K562 (cell line): ENCODE results near the gene MYBL2. TPM values are rescaled to one million over a fixed set of nuclear protein-coding genes. Genes with fewer than 3 reads are reported as not detected.

Experiments
- AFF4 ChIP-seq: sonication (generic); formaldehyde crosslinking; IDR thresholded peaks from 2 replicates; pipeline ENCODE4 v1.8.0; 2023; ENCODE audit warnings: mild to moderate bottlenecking, missing genetic modification reagents
- E2F6 ChIP-seq, 2 experiments: IDR thresholded peaks; 2 replicates each; pipeline ENCODE4 v1.6.1; 2011; ENCODE audit warnings: borderline replicate concordance in 1 of 2, control low read depth in 1 of 2, low read depth in 1 of 2, low read length in 1 of 2, mild to moderate bottlenecking in 1 of 2, mixed read lengths in 1 of 2, moderate library complexity in 1 of 2; ENCODE audit not compliant: insufficient read depth in 1 of 2, insufficient read length in 1 of 2, poor library complexity in 1 of 2, severe bottlenecking in 1 of 2; ENCODE audit errors: extremely low read depth in 1 of 2
- FOXP4 ChIP-seq: sonication (generic); formaldehyde crosslinking; IDR thresholded peaks from 2 replicates; pipeline ENCODE4 v1.8.0; 2022; ENCODE audit warnings: mild to moderate bottlenecking, missing genetic modification reagents, borderline replicate concordance
- IFI16 ChIP-seq: fragments of 250-450 bp; sonication (Bioruptor Pico); IDR thresholded peaks from 2 replicates; pipeline ENCODE4 v2.1.2; 2022; ENCODE audit warnings: mild to moderate bottlenecking, inconsistent platforms
- KDM5B ChIP-seq: fragments of 200-600 bp; sonication (generic); IDR thresholded peaks from 2 replicates; pipeline ENCODE4 v1.6.1; 2012; ENCODE audit warnings: low read depth, mild to moderate bottlenecking, moderate library complexity, low read length, control low read depth, inconsistent platforms; ENCODE audit not compliant: insufficient replicate concordance
- MNT ChIP-seq, 2 experiments: fragments of 450-650 bp; conservative IDR thresholded peaks; 2 replicates each; pipeline ENCODE4 v1.6.1; 2017; ENCODE audit warnings: mild to moderate bottlenecking in 2 of 2, moderate library complexity in 2 of 2
- PHB2 ChIP-seq: fragments of 450-650 bp; IDR thresholded peaks from 2 replicates; pipeline ENCODE4 v1.6.1; 2017; ENCODE audit warnings: low read depth
- ZNF175 ChIP-seq: fragments of 200-800 bp; sonication (Bioruptor generic); IDR thresholded peaks from 2 replicates; pipeline ENCODE4 v1.6.1; 2016; ENCODE audit warnings: low read depth, mild to moderate bottlenecking, missing genetic modification characterization, missing compliant biosample characterization
- ZNF212 ChIP-seq: fragments of 450-650 bp; formaldehyde crosslinking; IDR thresholded peaks from 2 replicates; pipeline ENCODE4 v1.4.0; 2020; ENCODE audit warnings: mild to moderate bottlenecking
- ZNF398 ChIP-seq: fragments of 250-450 bp; sonication (Bioruptor Pico); IDR thresholded peaks from 2 replicates; pipeline ENCODE4 v1.8.0; 2021; ENCODE audit warnings: moderate library complexity, mild to moderate bottlenecking, inconsistent platforms
- ZNF717 ChIP-seq: fragments of 250-450 bp; sonication (Bioruptor Pico); IDR thresholded peaks from 2 replicates; pipeline ENCODE4 v1.5.0; 2021
- polyA plus RNA-seq, 8 experiments: library from polyadenylated mRNA; depleted of rRNA in 4 of 8; stranded (reverse) in 5 of 8; unstranded in 3 of 8; fragments of >200 nt; fragmentation: Nextera tagmentation in 2 of 8; fragmentation: Illumina TruSeq in 1 of 8; extraction: Ambion mirVana in 2 of 8; extraction: Trizol in 1 of 8; gene quantifications; 2 replicates each; pipeline versions ENCODE4 v1.2.1 to v1.2.3, GENCODE V29; 2011 to 2014; ENCODE audit warnings: inconsistent platforms in 1 of 8, missing spikeins in 1 of 8
- total RNA-seq, 7 experiments: library from RNA; depleted of rRNA in 6 of 7; stranded (reverse); fragments of >200 nt in 6 of 7; fragmentation: Illumina TruSeq in 2 of 7; extraction: Trizol in 2 of 7; gene quantifications; 2 replicates each; pipeline versions ENCODE4 v1.2.1 to v1.2.3, GENCODE V29; 2011 to 2021; ENCODE audit warnings: low replicate concordance in 1 of 7

The MYBL2 gene
- total and polyA plus RNA-seq, 9 of the 15 experiments (the other 6 are each of a cell fraction or from before 2014, with no cell fraction given) = 4.4 to 169 (median 52.5) TPM

GRCh38 chr20:43690943-43691598, 24.2 kb downstream of the MYBL2 start (continued):
- TF ChIP-seq IFI16 (CRISPR knock-in tag) (no peak), ZNF212 (no peak), KDM5B (no peak), ZNF175 (peak; percentile 90; the same call in 1 of the 2 replicates), E2F6 (IDR thresholded peaks at IDR 0.05; ENCODE audit: borderline replicate concordance in 1 of 2, extremely low read depth in 1 of 2, insufficient read depth in 1 of 2, insufficient read length in 1 of 2, low read depth in 1 of 2, low read length in 1 of 2, poor library complexity in 1 of 2, severe bottlenecking in 1 of 2) (peak in 1 of 2 experiments; percentile 22), MNT (conservative IDR thresholded peaks at IDR 0.05) (peak; percentile 41 to 72; a peak in 2 of 4 replicates), FOXP4 (CRISPR knock-in tag) (no peak), ZNF398 (no peak), AFF4 (CRISPR knock-in tag) (no peak), ZNF717 (CRISPR knock-in tag) (no peak), PHB2 (peak; percentile 71; the same call in 1 of the 2 replicates)
